Aorta (tissue), 5 donors: Measurements from ENCODE around the gene QARS1. TPM values are rescaled to one million over a fixed set of nuclear protein-coding genes. Genes with fewer than 3 reads are reported as not detected.

Experiments used
- ATAC-seq: fragments of 200-7000 bp; cut with Tn5 transposase; one replicate; pipeline ENCODE4 v1.9.1; 2022; ENCODE audit warnings: moderate library complexity; ENCODE audit not compliant: low FRiP score
- DNase-seq, 2 donors: peaks; one replicate each; pipeline ENCODE4 v3.0.0-alpha.2; 2020
- H3K27ac ChIP-seq, 2 donors: one replicate each; pipeline ENCODE4 v1.5.1; 2013; ENCODE audit warnings: low read length in 2 of 2, mild to moderate bottlenecking in 2 of 2, moderate library complexity in 2 of 2, control low read depth in 1 of 2, inconsistent platforms in 1 of 2, low read depth in 1 of 2
- H3K27me3 ChIP-seq, 2 donors: one replicate each; pipeline ENCODE4 v1.6.1; 2013; ENCODE audit warnings: control low read depth in 1 of 2, low read length in 1 of 2, mild to moderate bottlenecking in 1 of 2, moderate library complexity in 1 of 2; ENCODE audit not compliant: insufficient read depth in 2 of 2, control insufficient read depth in 1 of 2
- H3K36me3 ChIP-seq, 2 donors: one replicate each; pipeline ENCODE4 v1.6.1; 2013; ENCODE audit warnings: control low read depth in 1 of 2, low read length in 1 of 2, mild to moderate bottlenecking in 1 of 2; ENCODE audit not compliant: insufficient read depth in 2 of 2, control insufficient read depth in 1 of 2
- H3K4me1 ChIP-seq, 2 donors: one replicate each; pipeline ENCODE4 v1.6.1; 2013; ENCODE audit warnings: low read length in 2 of 2, control low read depth in 1 of 2, mild to moderate bottlenecking in 1 of 2, moderate library complexity in 1 of 2; ENCODE audit not compliant: insufficient read depth in 2 of 2, control insufficient read depth in 1 of 2
- H3K4me3 ChIP-seq, 2 donors: one replicate each; pipeline ENCODE4 v1.5.1; 2013; ENCODE audit warnings: low read length in 2 of 2, control low read depth in 1 of 2, mild to moderate bottlenecking in 1 of 2
- H3K9me3 ChIP-seq: one replicate; pipeline ENCODE4 v1.6.1; 2013; ENCODE audit warnings: mild to moderate bottlenecking, low read length; ENCODE audit not compliant: control insufficient read depth
- WGBS, 2 donors: extraction: QIAGEN DNeasy Blood & Tissue Kit; methylation state at CpG; one replicate each; pipeline ENCODE4 v1.1.7; 2013; 5-methylcytosine and 5-hydroxymethylcytosine counted together
- intact Hi-C, 2 donors: fragments of 100-400 bp; cut with DNase I; formaldehyde crosslinking; loops; one replicate each; pipeline versions ENCODE4 v1.14.2 to v1.15.0; 2022
- polyA plus RNA-seq, 2 donors: library from polyadenylated mRNA; stranded (reverse); fragments of 200-250 nt; gene quantifications; one replicate each; pipeline ENCODE4 v1.2.3, GENCODE V29; 2013
- total RNA-seq, 2 donors: library from RNA; stranded (reverse); fragmentation: NEBNext Ultra II Directional; extraction: Animal tissue kit (Norgen Biotek cat#: 25700); gene quantifications; one replicate each; pipeline ENCODE4 v1.2.1, GENCODE V29; 2021
- donor health status: healthy with polysubstance abuse.
- donor health status: Bipolar disorder and iron deficiency.
- donor health status: DM: no; HTN: no; CAD: no.
- donor health status: DM: no; HTN: no; CAD: no.
- donor health status: DM: yes; HTN: yes; CAD: no.

Gene QARS1
- total and polyA plus RNA-seq, 4 donors, result 127 to 267 (median 153) TPM

- Histone ChIP-seq H3K4me1 (no peaks in the 10 kb centered on the region), H3K27ac (no peak overlapping the region), H3K36me3 (peaks cover 6 to 31% of the 10 kb centered on the region in 2 donors), H3K27me3 (no peaks in the 10 kb centered on the region), H3K9me3 (no peaks in the 10 kb centered on the region), H3K4me3 (no peak overlapping the region)
- intact Hi-C loops, result no loop called here
- no peak for ATAC-seq
- 88 to 91% methylated on average over 14 of the region's 14 CpGs for WGBS, 2 donors
- no peak for DNase-seq
Observed at GRCh38 chr3:49112262-49112661, 7.7 kb upstream of the QARS1 start.

GRCh38 chr3:49111347-49111746 lies 6.8 kb upstream of the QARS1 start:
- Histone ChIP-seq H3K27me3 (no peaks in the 10 kb centered on the region), H3K4me3 (no peak overlapping the region), H3K27ac (no peak overlapping the region), H3K4me1 (no peaks in the 10 kb centered on the region), H3K9me3 (no peaks in the 10 kb centered on the region), H3K36me3 (peaks cover 6 to 30% of the 10 kb centered on the region in 2 donors)
- intact Hi-C loops, result no loop called here
- WGBS, 2 donors, result 64 to 71% methylated on average over 6 of the region's 6 CpGs
- DNase-seq, result no peak
- ATAC-seq, result no peak

GRCh38 chr3:49110780-49111179 lies 6.2 kb upstream of the QARS1 start:
- H3K4me1 ChIP-seq, result no peaks in the 10 kb centered on the region
- intact Hi-C loops, result no loop called here
- ATAC-seq (no peak), DNase-seq (no peak)
- 82% methylated on average over 13 of the region's 13 CpGs for WGBS, 2 donors
- no peaks in the 10 kb centered on the region for H3K27me3 ChIP-seq
- H3K9me3 ChIP-seq, result no peaks in the 10 kb centered on the region
- H3K27ac ChIP-seq, result no peak overlapping the region
- no peak overlapping the region for H3K4me3 ChIP-seq
- H3K36me3 ChIP-seq, result peaks cover 6 to 28% of the 10 kb centered on the region in 2 donors

- Histone ChIP-seq H3K4me1 (no peaks in the 10 kb centered on the region), H3K27ac (no peak overlapping the region), H3K27me3 (no peaks in the 10 kb centered on the region), H3K9me3 (no peaks in the 10 kb centered on the region), H3K4me3 (no peak overlapping the region), H3K36me3 (peaks cover 2 to 20% of the 10 kb centered on the region in 2 donors)
- ATAC-seq (no peak), DNase-seq (no peak)
- intact Hi-C loops, result no loop called here
- WGBS, 2 donors, result 75 to 76% methylated on average over 14 of the region's 14 CpGs
Observed at GRCh38 chr3:49108346-49108745, 3.8 kb upstream of the QARS1 start.

- intact Hi-C loops, result no loop called here
- H3K4me1 ChIP-seq, result no peaks in the 10 kb centered on the region
Observed at GRCh38 chr3:49104052-49104426, 518 bp downstream of the QARS1 start.

GRCh38 chr3:49100046-49100615 lies 4.4 kb downstream of the QARS1 start:
- no peak for ATAC-seq
- no peak overlapping the region for H3K4me3 ChIP-seq
- DNase-seq, result peak in 1 of 2 donors; percentile 42
- H3K9me3 ChIP-seq, result no peaks in the 10 kb centered on the region
- H3K4me1 ChIP-seq, result no peaks in the 10 kb centered on the region
- no peaks in the 10 kb centered on the region for H3K27me3 ChIP-seq
- H3K36me3 ChIP-seq, result peaks cover 4 to 21% of the 10 kb centered on the region in 2 donors
- intact Hi-C loops, result no loop called here
- 91 to 95% methylated on average over 11 of the region's 11 CpGs for WGBS, 2 donors
- no peak overlapping the region for H3K27ac ChIP-seq

More at GRCh38 chr3:49104052-49104426, 518 bp downstream of the QARS1 start:
- peak overlapping the region in 1 of 2 donors; percentile 64 for H3K27ac ChIP-seq
- H3K4me3 ChIP-seq, result peak overlapping the region; percentile 38 to 64
- no peaks in the 10 kb centered on the region for H3K9me3 ChIP-seq
- no peak for ATAC-seq
- no peaks in the 10 kb centered on the region for H3K27me3 ChIP-seq
- peaks cover 0 to 20% of the 10 kb centered on the region in 2 donors for H3K36me3 ChIP-seq
- no peak for DNase-seq
- WGBS, 2 donors, result 5% methylated on average over 8 of the region's 8 CpGs

GRCh38 chr3:49098910-49099630 lies 5.5 kb downstream of the QARS1 start:
- intact Hi-C loops, result no loop called here
- DNase-seq, result peak in 1 of 2 donors; percentile 62
- Histone ChIP-seq H3K27ac (no peak overlapping the region), H3K4me1 (no peaks in the 10 kb centered on the region), H3K27me3 (no peaks in the 10 kb centered on the region), H3K4me3 (no peak overlapping the region), H3K36me3 (peaks cover 4 to 21% of the 10 kb centered on the region in 2 donors), H3K9me3 (no peaks in the 10 kb centered on the region)
- 87 to 89% methylated on average over 13 of the region's 13 CpGs for WGBS, 2 donors
- ATAC-seq, result no peak

- Histone ChIP-seq H3K36me3 (peaks cover 4 to 21% of the 10 kb centered on the region in 2 donors), H3K9me3 (no peaks in the 10 kb centered on the region), H3K4me1 (no peaks in the 10 kb centered on the region), H3K4me3 (no peak overlapping the region), H3K27ac (no peak overlapping the region), H3K27me3 (no peaks in the 10 kb centered on the region)
- DNase-seq, result peak in 1 of 2 donors; percentile 72
- intact Hi-C loops, result no loop called here
- WGBS, 2 donors, result 46 to 51% methylated on average over 5 of the region's 5 CpGs
- ATAC-seq, result no peak
Observed at GRCh38 chr3:49098429-49098828, 6.1 kb downstream of the QARS1 start.
